ENCODE results near the gene CDK14.

CDK14 gene

DNA sequence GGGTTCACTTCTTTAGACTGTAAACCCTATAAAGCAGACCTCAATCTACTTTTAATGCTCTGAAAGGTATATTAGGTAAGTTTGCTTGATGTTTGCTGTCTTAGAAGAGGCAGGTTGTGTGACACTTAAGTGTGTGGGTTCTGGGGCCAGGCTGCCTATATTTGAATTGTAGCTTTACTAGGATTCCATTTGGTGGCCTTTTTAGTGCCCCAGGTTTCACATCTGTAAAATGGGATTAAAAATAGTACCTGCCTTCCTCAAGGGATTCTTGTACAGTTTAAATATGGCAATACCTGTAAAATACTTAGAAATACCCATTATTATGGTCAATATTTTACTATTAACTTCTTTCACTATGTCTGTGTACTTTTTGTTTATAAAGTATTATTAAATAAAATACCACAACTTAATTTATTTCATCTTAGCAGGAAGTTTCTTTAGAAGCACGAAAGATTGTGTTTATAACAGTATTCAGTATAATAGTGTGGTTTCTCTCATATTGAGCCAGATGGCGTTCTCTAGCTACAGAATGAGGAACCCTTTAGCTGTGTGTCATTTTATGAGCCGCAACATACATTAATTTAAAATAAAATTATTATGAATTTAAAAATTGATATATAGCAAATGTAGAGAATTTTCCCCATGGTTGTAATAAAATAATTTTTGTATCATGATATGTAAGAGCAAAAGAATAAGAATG is 94.2 kb downstream of the CDK14 start:
- no peak for DNase-seq
- H3K4me1 ChIP-seq (ENCODE audit: control insufficient read depth, insufficient read depth, low read length, poor library complexity, severe bottlenecking): no peaks in the 10 kb centered on the region
- no peaks in the 10 kb centered on the region for H3K27me3 ChIP-seq (replicated peaks; ENCODE audit: control insufficient read depth, insufficient read depth, low read length, poor library complexity, severe bottlenecking)
- no peaks in the 10 kb centered on the region for H3K9me3 ChIP-seq (ENCODE audit: control insufficient read depth, low read length)
- no peak overlapping the region for H3K4me3 ChIP-seq (ENCODE audit: insufficient read depth, low read depth, low read length, poor library complexity, severe bottlenecking)
- H3K27ac ChIP-seq (ENCODE audit: insufficient read depth, low read length, poor library complexity, severe bottlenecking): no peak overlapping the region
- no peaks in the 10 kb centered on the region for H3K36me3 ChIP-seq (ENCODE audit: control insufficient read depth, insufficient read depth, low read length)

DNA sequence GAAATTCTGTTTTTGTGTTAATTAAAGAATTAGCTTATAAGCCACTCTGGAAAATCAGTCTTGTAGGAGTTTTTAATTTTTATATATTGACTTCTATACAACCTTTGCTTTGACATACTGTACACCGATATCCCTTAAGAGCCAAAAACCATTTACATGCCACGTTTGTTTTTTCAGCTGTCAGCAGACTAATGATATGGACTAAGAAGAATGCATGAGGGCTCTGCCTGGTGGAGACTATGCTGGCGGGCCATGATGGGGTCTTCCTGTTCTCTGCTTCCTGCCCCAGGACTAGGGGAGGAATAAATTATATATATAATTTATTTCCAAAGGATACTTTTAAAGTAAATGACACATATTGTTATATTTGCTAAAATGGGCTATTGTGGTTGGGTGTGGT is 96.3 kb downstream of the CDK14 start:
- Histone ChIP-seq H3K4me3 (ENCODE audit: insufficient read depth, low read depth, low read length, poor library complexity, severe bottlenecking) (no peak overlapping the region), H3K9me3 (ENCODE audit: control insufficient read depth, low read length) (no peaks in the 10 kb centered on the region), H3K27ac (ENCODE audit: insufficient read depth, low read length, poor library complexity, severe bottlenecking) (no peak overlapping the region), H3K27me3 (replicated peaks; ENCODE audit: control insufficient read depth, insufficient read depth, low read length, poor library complexity, severe bottlenecking) (no peaks in the 10 kb centered on the region), H3K4me1 (ENCODE audit: control insufficient read depth, insufficient read depth, low read length, poor library complexity, severe bottlenecking) (no peaks in the 10 kb centered on the region), H3K36me3 (ENCODE audit: control insufficient read depth, insufficient read depth, low read length) (no peaks in the 10 kb centered on the region)
- no peak for DNase-seq

DNA sequence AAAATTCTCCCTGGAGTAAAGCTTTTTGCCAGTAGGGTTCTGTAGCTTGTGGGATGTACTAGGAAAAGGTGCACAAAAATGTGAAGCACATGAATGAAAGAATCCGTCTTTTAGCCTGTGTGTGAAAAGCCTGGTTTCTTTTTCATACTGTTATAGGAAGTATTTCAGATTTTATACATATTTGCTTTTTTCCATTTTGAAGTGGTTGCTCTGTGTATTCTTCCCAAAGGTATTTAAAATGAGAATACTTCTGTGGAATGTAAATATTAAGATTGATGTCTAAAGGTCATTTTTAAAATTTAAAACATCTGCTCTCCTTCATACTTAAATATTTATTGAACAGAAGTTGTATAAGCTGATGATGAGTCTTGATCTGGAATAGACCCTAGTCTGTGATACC is 96.8 kb downstream of the CDK14 start:
- Histone ChIP-seq H3K36me3 (ENCODE audit: control insufficient read depth, insufficient read depth, low read length) (no peaks in the 10 kb centered on the region), H3K9me3 (ENCODE audit: control insufficient read depth, low read length) (no peaks in the 10 kb centered on the region), H3K4me3 (ENCODE audit: insufficient read depth, low read depth, low read length, poor library complexity, severe bottlenecking) (no peak overlapping the region), H3K27me3 (replicated peaks; ENCODE audit: control insufficient read depth, insufficient read depth, low read length, poor library complexity, severe bottlenecking) (no peaks in the 10 kb centered on the region), H3K4me1 (ENCODE audit: control insufficient read depth, insufficient read depth, low read length, poor library complexity, severe bottlenecking) (no peaks in the 10 kb centered on the region), H3K27ac (ENCODE audit: insufficient read depth, low read length, poor library complexity, severe bottlenecking) (no peak overlapping the region)
- no peak for DNase-seq

DNA sequence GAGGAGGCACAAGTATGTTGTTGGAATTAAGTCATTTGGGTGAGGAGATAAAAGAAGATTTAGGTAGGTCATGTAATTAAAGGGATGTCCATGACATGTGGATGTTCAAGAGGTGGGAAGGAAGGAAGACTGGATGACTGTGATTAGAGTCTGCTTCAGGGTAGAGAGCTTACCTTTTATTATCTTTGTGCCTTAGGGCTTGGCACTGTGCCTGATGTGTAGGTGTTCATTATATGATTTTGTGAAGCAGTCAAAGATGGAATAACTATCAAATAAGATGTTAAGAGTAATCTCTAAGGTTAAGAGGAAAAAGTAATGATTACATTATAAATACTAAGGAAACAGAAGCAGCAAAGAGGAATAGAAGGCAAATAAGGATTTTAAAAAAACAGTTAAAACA is 97.8 kb downstream of the CDK14 start:
- DNase-seq: no peak
- Histone ChIP-seq H3K9me3 (ENCODE audit: control insufficient read depth, low read length) (no peaks in the 10 kb centered on the region), H3K36me3 (ENCODE audit: control insufficient read depth, insufficient read depth, low read length) (no peaks in the 10 kb centered on the region), H3K27ac (ENCODE audit: insufficient read depth, low read length, poor library complexity, severe bottlenecking) (no peak overlapping the region), H3K4me3 (ENCODE audit: insufficient read depth, low read depth, low read length, poor library complexity, severe bottlenecking) (no peak overlapping the region), H3K4me1 (ENCODE audit: control insufficient read depth, insufficient read depth, low read length, poor library complexity, severe bottlenecking) (no peaks in the 10 kb centered on the region), H3K27me3 (replicated peaks; ENCODE audit: control insufficient read depth, insufficient read depth, low read length, poor library complexity, severe bottlenecking) (no peaks in the 10 kb centered on the region)

DNA sequence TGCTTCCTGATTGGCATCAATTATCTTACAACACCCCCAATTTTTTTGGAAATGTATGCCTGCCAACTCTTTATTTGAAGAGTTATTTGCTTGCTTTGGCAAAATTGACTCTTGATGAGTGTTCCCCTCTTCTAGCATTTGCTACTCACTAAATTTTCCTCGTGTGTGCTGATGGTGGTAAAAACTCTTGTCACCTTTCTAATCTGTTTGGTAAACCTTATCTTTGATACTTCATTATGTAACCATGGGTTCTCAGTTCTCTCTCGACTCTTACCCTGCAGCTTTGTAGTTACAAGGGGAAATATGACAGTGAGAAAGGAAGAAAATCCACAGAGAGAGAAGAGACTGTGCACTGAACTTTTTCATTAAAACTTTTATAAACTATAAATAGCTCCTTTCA is 102.5 kb downstream of the CDK14 start:
- H3K27ac ChIP-seq (ENCODE audit: insufficient read depth, low read length, poor library complexity, severe bottlenecking): no peak overlapping the region
- H3K36me3 ChIP-seq (ENCODE audit: control insufficient read depth, insufficient read depth, low read length): no peaks in the 10 kb centered on the region
- H3K4me3 ChIP-seq (ENCODE audit: insufficient read depth, low read depth, low read length, poor library complexity, severe bottlenecking): no peak overlapping the region
- no peaks in the 10 kb centered on the region for H3K9me3 ChIP-seq (ENCODE audit: control insufficient read depth, low read length)
- no peaks in the 10 kb centered on the region for H3K27me3 ChIP-seq (replicated peaks; ENCODE audit: control insufficient read depth, insufficient read depth, low read length, poor library complexity, severe bottlenecking)
- H3K4me1 ChIP-seq (ENCODE audit: control insufficient read depth, insufficient read depth, low read length, poor library complexity, severe bottlenecking): no peaks in the 10 kb centered on the region
- no peak for DNase-seq

DNA sequence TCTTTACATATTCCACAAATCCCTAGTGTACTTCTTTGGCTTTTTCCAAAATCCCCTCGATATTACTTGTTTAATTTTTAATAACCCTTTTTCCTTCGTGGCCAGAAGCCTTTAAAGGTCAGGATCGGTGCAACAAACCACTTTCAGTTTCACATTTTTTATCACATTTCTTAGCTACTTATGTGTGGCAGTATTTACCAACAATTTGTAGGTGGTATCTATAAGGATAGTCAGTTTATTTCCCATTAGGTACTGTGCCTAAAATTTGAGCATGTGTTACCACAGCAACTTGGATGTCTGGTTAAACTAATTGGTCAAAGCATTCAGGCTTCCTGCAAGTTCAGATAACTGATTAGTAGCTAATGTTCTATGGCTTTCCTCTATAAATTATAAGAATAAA is 104.9 kb downstream of the CDK14 start:
- Histone ChIP-seq H3K4me3 (ENCODE audit: insufficient read depth, low read depth, low read length, poor library complexity, severe bottlenecking) (no peak overlapping the region), H3K36me3 (ENCODE audit: control insufficient read depth, insufficient read depth, low read length) (no peaks in the 10 kb centered on the region), H3K27me3 (replicated peaks; ENCODE audit: control insufficient read depth, insufficient read depth, low read length, poor library complexity, severe bottlenecking) (no peaks in the 10 kb centered on the region), H3K4me1 (ENCODE audit: control insufficient read depth, insufficient read depth, low read length, poor library complexity, severe bottlenecking) (no peaks in the 10 kb centered on the region), H3K27ac (ENCODE audit: insufficient read depth, low read length, poor library complexity, severe bottlenecking) (no peak overlapping the region), H3K9me3 (ENCODE audit: control insufficient read depth, low read length) (no peaks in the 10 kb centered on the region)
- no peak for DNase-seq

DNA sequence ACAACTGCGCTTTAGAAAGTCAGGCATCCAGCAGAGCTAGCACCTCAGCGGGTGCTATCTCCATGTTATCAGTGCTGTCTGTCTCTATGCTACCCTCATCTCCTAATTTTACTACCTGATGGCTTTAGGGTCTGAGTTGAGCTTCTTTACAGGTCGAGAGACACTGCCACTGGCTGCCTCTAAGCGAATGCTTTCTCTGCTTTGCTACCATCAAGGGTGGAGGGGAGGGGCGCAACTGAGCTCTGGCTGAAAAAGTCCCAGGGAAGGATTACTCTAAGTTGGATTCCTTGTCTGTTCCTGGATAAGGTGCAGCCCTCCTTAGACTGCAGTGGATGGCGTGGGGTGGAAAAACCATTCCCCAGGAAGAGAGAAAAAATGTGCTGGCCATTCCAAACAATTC is 105.7 kb downstream of the CDK14 start:
- no peak overlapping the region for H3K27ac ChIP-seq (ENCODE audit: insufficient read depth, low read length, poor library complexity, severe bottlenecking)
- H3K36me3 ChIP-seq (ENCODE audit: control insufficient read depth, insufficient read depth, low read length): no peaks in the 10 kb centered on the region
- DNase-seq: no peak
- H3K9me3 ChIP-seq (ENCODE audit: control insufficient read depth, low read length): no peaks in the 10 kb centered on the region
- H3K4me3 ChIP-seq (ENCODE audit: insufficient read depth, low read depth, low read length, poor library complexity, severe bottlenecking): no peak overlapping the region
- H3K27me3 ChIP-seq (replicated peaks; ENCODE audit: control insufficient read depth, insufficient read depth, low read length, poor library complexity, severe bottlenecking): no peaks in the 10 kb centered on the region
- no peaks in the 10 kb centered on the region for H3K4me1 ChIP-seq (ENCODE audit: control insufficient read depth, insufficient read depth, low read length, poor library complexity, severe bottlenecking)

DNA sequence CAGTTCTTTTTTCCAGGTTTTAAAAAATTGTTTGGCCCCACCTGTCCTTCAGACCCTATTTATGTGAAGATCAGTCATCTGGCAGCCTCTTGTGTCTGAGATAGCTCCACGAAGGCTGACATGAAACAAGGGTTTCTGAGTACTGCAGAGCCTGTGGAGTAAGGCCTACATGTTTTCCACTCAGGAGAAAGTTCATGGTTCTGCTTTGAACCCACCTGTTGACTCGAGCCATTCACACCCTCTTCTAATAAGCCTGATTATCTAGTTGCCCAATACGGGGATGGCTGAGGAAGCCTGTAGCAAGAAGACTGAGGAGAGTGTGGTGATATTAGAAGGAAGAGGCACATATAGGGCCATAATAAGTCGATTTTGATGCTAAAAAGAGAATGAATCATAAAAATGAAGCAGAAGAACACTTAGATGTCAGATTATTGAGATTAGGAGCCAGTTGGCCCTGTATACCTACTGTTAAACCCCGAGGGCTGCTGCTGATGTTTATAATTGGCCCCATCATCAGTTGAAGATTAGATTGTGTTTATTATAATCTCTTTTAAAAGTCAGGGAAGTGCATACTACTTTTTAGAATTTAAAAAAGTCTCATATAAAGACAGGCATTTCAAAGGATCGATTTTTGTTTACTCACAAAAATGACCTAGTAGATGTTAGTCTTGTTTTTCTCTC is 109.4 kb downstream of the CDK14 start:
- no peak for DNase-seq
- Histone ChIP-seq H3K9me3 (ENCODE audit: control insufficient read depth, low read length) (no peaks in the 10 kb centered on the region), H3K27ac (ENCODE audit: insufficient read depth, low read length, poor library complexity, severe bottlenecking) (no peak overlapping the region), H3K4me1 (ENCODE audit: control insufficient read depth, insufficient read depth, low read length, poor library complexity, severe bottlenecking) (no peaks in the 10 kb centered on the region), H3K36me3 (ENCODE audit: control insufficient read depth, insufficient read depth, low read length) (no peaks in the 10 kb centered on the region), H3K27me3 (replicated peaks; ENCODE audit: control insufficient read depth, insufficient read depth, low read length, poor library complexity, severe bottlenecking) (no peaks in the 10 kb centered on the region), H3K4me3 (ENCODE audit: insufficient read depth, low read depth, low read length, poor library complexity, severe bottlenecking) (no peak overlapping the region)

DNA sequence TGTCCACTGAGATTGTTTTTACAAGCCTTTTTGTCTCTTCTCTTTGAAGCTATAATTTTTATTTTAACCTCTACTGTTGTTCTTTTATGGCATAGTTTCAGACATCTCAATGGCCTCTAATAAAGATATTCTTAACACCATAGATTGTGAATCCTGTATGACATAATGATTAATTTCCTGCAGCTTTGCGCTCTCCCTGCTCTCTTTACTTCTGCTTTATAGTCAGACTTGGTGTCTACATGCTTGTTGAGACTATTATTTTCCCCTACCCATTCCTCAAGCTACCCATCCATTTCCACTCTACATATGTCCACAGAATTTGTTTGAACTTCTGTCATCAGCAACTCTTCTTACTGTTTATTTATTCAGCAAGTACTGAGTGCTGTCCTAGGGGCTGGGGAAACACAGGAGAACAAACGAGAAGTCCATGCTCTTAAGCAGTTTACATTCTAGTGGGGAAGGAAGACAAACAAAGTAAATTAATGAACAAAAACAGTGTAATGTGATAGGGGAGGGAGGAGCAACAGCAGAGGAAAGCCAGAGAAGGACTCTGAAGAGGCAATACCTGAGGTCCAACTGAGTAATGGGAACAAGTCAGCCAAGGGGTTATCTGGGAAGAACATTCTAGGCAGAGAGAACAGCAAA is 110.1 kb downstream of the CDK14 start:
- Histone ChIP-seq H3K27ac (ENCODE audit: insufficient read depth, low read length, poor library complexity, severe bottlenecking) (no peak overlapping the region), H3K9me3 (ENCODE audit: control insufficient read depth, low read length) (no peaks in the 10 kb centered on the region), H3K36me3 (ENCODE audit: control insufficient read depth, insufficient read depth, low read length) (no peaks in the 10 kb centered on the region), H3K27me3 (replicated peaks; ENCODE audit: control insufficient read depth, insufficient read depth, low read length, poor library complexity, severe bottlenecking) (no peaks in the 10 kb centered on the region), H3K4me1 (ENCODE audit: control insufficient read depth, insufficient read depth, low read length, poor library complexity, severe bottlenecking) (no peaks in the 10 kb centered on the region), H3K4me3 (ENCODE audit: insufficient read depth, low read depth, low read length, poor library complexity, severe bottlenecking) (no peak overlapping the region)
- DNase-seq: no peak

DNA sequence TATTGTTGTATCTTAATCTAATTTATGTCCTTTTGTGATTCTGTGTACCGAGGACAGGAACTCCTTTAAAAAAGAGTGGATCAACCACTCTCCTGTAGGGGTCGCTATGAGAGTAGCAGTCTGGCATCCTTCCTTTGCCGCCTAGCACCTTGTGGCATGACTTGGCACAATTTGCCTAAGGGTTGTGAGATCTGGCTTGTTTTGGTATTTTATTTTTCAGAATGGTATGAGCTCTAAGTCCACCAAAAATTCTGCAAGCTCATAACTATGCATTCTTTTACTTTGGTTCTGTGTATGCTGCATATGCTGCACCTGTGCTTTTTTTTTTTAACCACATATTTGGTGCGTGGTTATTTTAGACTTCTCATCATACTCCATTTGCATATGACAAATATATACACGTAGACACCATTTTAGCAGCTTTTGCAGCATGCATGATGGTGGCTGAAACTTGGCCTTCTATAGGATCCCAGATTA is 112.8 kb downstream of the CDK14 start:
- Histone ChIP-seq H3K27me3 (replicated peaks; ENCODE audit: control insufficient read depth, insufficient read depth, low read length, poor library complexity, severe bottlenecking) (no peaks in the 10 kb centered on the region), H3K27ac (ENCODE audit: insufficient read depth, low read length, poor library complexity, severe bottlenecking) (no peak overlapping the region), H3K4me3 (ENCODE audit: insufficient read depth, low read depth, low read length, poor library complexity, severe bottlenecking) (no peak overlapping the region), H3K4me1 (ENCODE audit: control insufficient read depth, insufficient read depth, low read length, poor library complexity, severe bottlenecking) (no peaks in the 10 kb centered on the region), H3K9me3 (ENCODE audit: control insufficient read depth, low read length) (no peaks in the 10 kb centered on the region), H3K36me3 (ENCODE audit: control insufficient read depth, insufficient read depth, low read length) (no peaks in the 10 kb centered on the region)
- DNase-seq: no peak
